Astrocyte (in vitro differentiated cells and primary cell): ENCODE data around the gene RPEL1. TPM values are rescaled to one million over a fixed set of nuclear protein-coding genes. Genes with fewer than 3 reads are reported as not detected.
A peak's percentile ranks its signal among the peaks of the same experiment; 100 is the strongest.
"Not testable (repeated sequence)": the region's sequence is repeated elsewhere in the genome, so short reads cannot be mapped to it uniquely, and the experiment has no call there.

Experiments
- DNase-seq: peaks from one replicate; pipeline ENCODE4 v3.0.0-alpha.2; 2010; ENCODE audit warnings: low read depth
- FAIRE-seq: peaks from 2 replicates; lab custom pipeline; 2011; peaks lifted over from hg19 to GRCh38; lab: Jason Lieb, UNC
- H2AFZ ChIP-seq: 2 replicates; pipeline ENCODE4 v1.6.0; 2012; ENCODE audit warnings: low read depth, low read length, inconsistent platforms
- H3K27ac ChIP-seq: 2 replicates; pipeline ENCODE4 v1.5.1; 2011; ENCODE audit warnings: low read depth, low read length, inconsistent platforms
- H3K27me3 ChIP-seq: 2 replicates; pipeline ENCODE4 v1.6.0; 2011; ENCODE audit warnings: low read length, inconsistent platforms; ENCODE audit not compliant: insufficient read depth
- H3K36me3 ChIP-seq: 2 replicates; pipeline ENCODE4 v1.5.1; 2011; ENCODE audit warnings: low read length, inconsistent platforms; ENCODE audit not compliant: insufficient read depth
- H3K4me1 ChIP-seq: 2 replicates; pipeline ENCODE4 v1.5.1; 2011; ENCODE audit warnings: low read length, inconsistent platforms; ENCODE audit not compliant: insufficient read depth
- H3K4me2 ChIP-seq: 2 replicates; pipeline ENCODE4 v1.6.0; 2012; ENCODE audit warnings: low read length, inconsistent platforms
- H3K4me3 ChIP-seq: 2 replicates; pipeline ENCODE4 v1.5.1; 2011; ENCODE audit warnings: low read depth, mild to moderate bottlenecking, low read length, inconsistent platforms; ENCODE audit not compliant: insufficient read depth
- H3K79me2 ChIP-seq: 2 replicates; pipeline ENCODE4 v1.6.0; 2012; ENCODE audit warnings: mild to moderate bottlenecking, low read length, inconsistent platforms; ENCODE audit not compliant: insufficient read depth
- H3K9ac ChIP-seq: 2 replicates; pipeline ENCODE4 v1.6.0; 2012; ENCODE audit warnings: mild to moderate bottlenecking, low read length, inconsistent platforms
- H3K9me3 ChIP-seq: 2 replicates; pipeline ENCODE4 v1.5.1; 2012; ENCODE audit warnings: low read depth, mild to moderate bottlenecking, low read length, inconsistent platforms; ENCODE audit not compliant: insufficient read depth
- H4K20me1 ChIP-seq: 2 replicates; pipeline ENCODE4 v1.6.0; 2012; ENCODE audit warnings: low read length, inconsistent platforms; ENCODE audit not compliant: insufficient read depth
- H3K27ac Mint-ChIP-seq: one replicate; pipeline ENCODE4 v1.8.0; 2021; ENCODE audit warnings: mild to moderate bottlenecking, mixed read lengths; ENCODE audit not compliant: unreplicated experiment
- H3K27me3 Mint-ChIP-seq: one replicate; pipeline ENCODE4 v1.8.0; 2021; ENCODE audit warnings: low read depth, mixed read lengths; ENCODE audit not compliant: unreplicated experiment
- H3K36me3 Mint-ChIP-seq: one replicate; pipeline ENCODE4 v1.8.0; 2021; ENCODE audit warnings: low read depth, mixed read lengths; ENCODE audit not compliant: unreplicated experiment
- H3K4me1 Mint-ChIP-seq: one replicate; pipeline ENCODE4 v1.8.0; 2021; ENCODE audit warnings: low read depth, mixed read lengths; ENCODE audit not compliant: unreplicated experiment
- H3K4me3 Mint-ChIP-seq: one replicate; pipeline ENCODE4 v1.8.0; 2021; ENCODE audit warnings: mild to moderate bottlenecking, moderate library complexity, mixed read lengths; ENCODE audit not compliant: unreplicated experiment
- H3K9me3 Mint-ChIP-seq: one replicate; pipeline ENCODE4 v1.8.0; 2021; ENCODE audit warnings: mild to moderate bottlenecking, mixed read lengths; ENCODE audit not compliant: unreplicated experiment
- CTCF ChIP-seq: IDR thresholded peaks from 2 replicates; pipeline ENCODE4 v1.5.1; 2011; ENCODE audit warnings: low read depth, mild to moderate bottlenecking, inconsistent platforms, low read length, moderate library complexity; ENCODE audit not compliant: insufficient read depth
- EZH2 ChIP-seq: IDR thresholded peaks from 2 replicates; pipeline ENCODE4 v1.6.1; 2012; ENCODE audit warnings: mild to moderate bottlenecking, low read length, inconsistent platforms; ENCODE audit not compliant: insufficient read depth
- total RNA-seq: library from RNA; stranded (reverse); gene quantifications from 2 replicates; pipeline ENCODE4 v1.2.1, GENCODE V29; 2021

The RPEL1 gene
- total RNA-seq, 1 donor from 2014 or later: not detected

DNA sequence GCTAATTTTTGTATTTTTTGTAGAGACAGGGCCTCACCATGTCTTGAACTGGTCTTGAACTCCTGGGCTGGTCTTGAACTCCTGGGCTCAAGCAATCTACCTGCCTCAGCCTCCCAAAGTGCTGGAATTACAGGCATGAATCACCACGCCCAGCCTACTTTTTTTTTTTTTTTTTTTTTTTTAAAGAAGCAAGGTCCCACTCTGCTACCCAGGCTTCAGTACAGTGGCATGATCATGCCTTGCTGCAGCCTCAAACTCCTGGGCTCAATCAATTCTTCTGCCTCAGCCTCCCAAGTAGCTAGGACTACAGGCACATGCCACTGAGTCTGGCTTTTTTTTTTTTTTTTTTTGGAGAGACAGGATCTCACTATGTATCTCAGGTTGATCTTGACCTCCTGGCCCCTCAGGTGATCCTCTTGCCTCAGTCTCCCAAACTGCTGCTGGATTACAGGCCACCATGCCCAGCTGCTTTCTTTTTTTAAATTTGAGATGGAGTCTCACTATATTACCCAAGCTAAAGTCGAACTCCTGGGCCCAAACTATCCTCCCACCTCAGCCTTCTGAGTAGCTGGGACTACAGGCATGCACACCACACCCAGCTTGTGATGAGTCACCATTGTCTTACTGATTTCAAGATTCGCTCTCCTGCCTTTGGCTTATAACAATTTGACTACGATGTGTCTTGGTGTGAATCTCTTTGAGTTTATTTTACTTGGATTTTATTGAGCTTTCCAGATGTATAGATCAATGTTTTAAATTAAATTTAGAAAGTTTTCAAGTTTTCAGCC is 9.0 kb downstream of the RPEL1 start:
- H3K4me2 ChIP-seq: no peak overlapping the region
- Mint-ChIP-seq H3K9me3 (peaks cover 13% of the 10 kb centered on the region), H3K4me1 (peaks cover 6% of the 10 kb centered on the region), H3K4me3 (no peak overlapping the region), H3K27ac (no peak overlapping the region), H3K27me3 (no peaks in the 10 kb centered on the region), H3K36me3 (peaks cover 3% of the 10 kb centered on the region)
- no peak for FAIRE-seq
- H2AFZ ChIP-seq: no peak overlapping the region
- no peaks in the 10 kb centered on the region for H3K36me3 ChIP-seq
- DNase-seq: no peak
- no peaks in the 10 kb centered on the region for H3K27me3 ChIP-seq
- no peak for TF ChIP-seq CTCF
- TF ChIP-seq EZH2: no peak
- H3K9ac ChIP-seq: no peak overlapping the region
- H3K79me2 ChIP-seq: no peaks in the 10 kb centered on the region
- no peak overlapping the region for H3K4me3 ChIP-seq
- no peak overlapping the region for H3K27ac ChIP-seq
- no peaks in the 10 kb centered on the region for H3K4me1 ChIP-seq
- H3K9me3 ChIP-seq: peaks cover 2% of the 10 kb centered on the region
- H4K20me1 ChIP-seq: no peaks in the 10 kb centered on the region

DNA sequence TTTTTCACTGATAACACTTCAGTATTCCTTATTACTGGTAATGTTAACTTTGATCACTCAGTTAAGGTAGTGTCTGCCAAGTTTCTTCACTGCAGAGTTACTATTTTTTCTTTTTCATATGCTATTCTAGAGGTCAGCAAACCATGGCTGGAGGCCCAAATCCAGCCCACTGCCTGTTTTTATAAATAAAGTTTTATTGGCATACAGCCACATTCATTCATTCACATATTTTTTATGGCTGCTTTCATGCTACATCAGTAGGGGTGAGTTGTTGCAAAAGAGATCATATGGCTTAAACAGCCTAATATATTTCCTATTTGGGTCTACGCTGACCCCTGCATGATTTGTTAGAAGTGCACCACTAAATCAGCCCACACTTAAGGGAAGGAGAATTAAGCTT is 10.9 kb downstream of the RPEL1 start:
- Histone ChIP-seq H3K27me3 (no peaks in the 10 kb centered on the region), H3K27ac (no peak overlapping the region), H3K4me2 (no peak overlapping the region), H2AFZ (no peak overlapping the region), H3K36me3 (no peaks in the 10 kb centered on the region), H4K20me1 (no peaks in the 10 kb centered on the region), H3K4me3 (no peak overlapping the region), H3K9ac (no peak overlapping the region), H3K9me3 (peaks cover 3% of the 10 kb centered on the region), H3K4me1 (no peaks in the 10 kb centered on the region), H3K79me2 (no peaks in the 10 kb centered on the region)
- Mint-ChIP-seq H3K36me3 (peaks cover 6% of the 10 kb centered on the region), H3K4me1 (peaks cover 6% of the 10 kb centered on the region), H3K27me3 (peaks cover 2% of the 10 kb centered on the region), H3K27ac (no peak overlapping the region), H3K4me3 (no peak overlapping the region), H3K9me3 (peaks cover 17% of the 10 kb centered on the region)
- TF ChIP-seq EZH2 (no peak), CTCF (no peak)
- no peak for DNase-seq
- FAIRE-seq: no peak

DNA sequence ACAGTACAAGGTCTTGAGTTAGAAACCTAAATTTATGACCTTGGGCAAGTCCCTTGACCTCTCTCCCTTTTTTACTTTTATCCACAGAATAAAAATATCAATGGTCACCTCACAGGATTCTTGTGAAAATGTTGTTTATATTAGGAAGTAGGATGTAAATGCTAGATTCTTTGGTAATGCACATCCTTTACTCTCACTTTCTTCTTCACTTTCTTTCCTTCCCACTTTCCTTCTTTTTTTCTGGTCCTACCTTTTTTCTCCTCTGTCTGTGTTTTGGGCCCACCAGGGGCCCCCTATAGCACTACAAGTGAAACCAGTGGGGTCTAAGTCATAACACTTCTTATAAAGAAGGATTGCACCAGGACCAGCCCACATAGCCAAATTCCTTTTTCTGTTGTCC is 12.1 kb downstream of the RPEL1 start:
- peaks cover 12% of the 10 kb centered on the region for H3K4me1 Mint-ChIP-seq
- Histone ChIP-seq H3K4me3 (no peak overlapping the region), H3K27me3 (no peaks in the 10 kb centered on the region), H2AFZ (no peak overlapping the region), H4K20me1 (no peaks in the 10 kb centered on the region), H3K79me2 (no peaks in the 10 kb centered on the region), H3K4me1 (no peaks in the 10 kb centered on the region), H3K36me3 (no peaks in the 10 kb centered on the region), H3K27ac (no peak overlapping the region), H3K9ac (no peak overlapping the region), H3K4me2 (no peak overlapping the region), H3K9me3 (peaks cover 8% of the 10 kb centered on the region)
- DNase-seq (no peak), FAIRE-seq (no peak)
- peak overlapping the region; percentile 62 for H3K27ac Mint-ChIP-seq
- H3K27me3 Mint-ChIP-seq: peaks cover 2% of the 10 kb centered on the region
- H3K4me3 Mint-ChIP-seq: no peak overlapping the region
- peaks cover 23% of the 10 kb centered on the region for H3K9me3 Mint-ChIP-seq
- no peak for TF ChIP-seq CTCF
- TF ChIP-seq EZH2: no peak
- peaks cover 11% of the 10 kb centered on the region for H3K36me3 Mint-ChIP-seq

DNA sequence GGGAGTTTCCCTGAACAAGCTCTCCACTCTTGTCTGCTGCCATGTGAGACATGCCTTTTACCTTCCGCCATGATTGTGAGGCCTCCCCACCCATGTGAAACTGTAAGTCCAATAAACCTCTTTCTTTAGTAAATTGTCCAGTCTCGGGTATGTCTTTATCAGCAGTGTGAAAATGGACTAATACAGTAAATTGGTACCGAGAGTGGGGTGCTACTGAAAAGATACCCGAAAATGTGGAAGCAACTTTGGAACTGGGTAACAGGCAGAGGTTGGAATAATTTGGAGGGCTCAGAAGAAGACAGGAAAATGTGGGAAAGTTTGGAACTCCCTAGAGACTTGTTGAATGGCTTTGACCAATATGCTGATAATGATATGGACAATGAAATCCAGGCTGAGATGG is 13.2 kb downstream of the RPEL1 start:
- FAIRE-seq, H3K9ac ChIP-seq, H3K27me3 ChIP-seq, H3K4me3 ChIP-seq, H2AFZ ChIP-seq, H3K4me1 ChIP-seq, H3K27ac ChIP-seq, H3K27me3 Mint-ChIP-seq, DNase-seq, H4K20me1 ChIP-seq, H3K79me2 ChIP-seq, H3K4me3 Mint-ChIP-seq, H3K9me3 ChIP-seq, H3K4me2 ChIP-seq, H3K27ac Mint-ChIP-seq, H3K36me3 ChIP-seq: not testable (repeated sequence)
- Mint-ChIP-seq H3K4me1 (peaks cover 12% of the 10 kb centered on the region), H3K9me3 (peaks cover 23% of the 10 kb centered on the region), H3K36me3 (peaks cover 11% of the 10 kb centered on the region)
